IPS-18c (cell line): ENCODE measurements around the gene OR52W1.

Experiments used
- H3K4me3 ChIP-seq: 2 replicates; pipeline ENCODE4 v1.7.0; 2013; ENCODE audit warnings: low read depth, mild to moderate bottlenecking, low read length, moderate library complexity; ENCODE audit not compliant: insufficient read depth
- H3K9me3 ChIP-seq: one replicate; pipeline ENCODE4 v1.6.1; 2013; ENCODE audit warnings: mild to moderate bottlenecking, low read length, moderate library complexity; ENCODE audit not compliant: control insufficient read depth, insufficient read depth

The OR52W1 gene

GRCh38 chr11:6209801-6210200, 10.8 kb downstream of the OR52W1 start:
- Histone ChIP-seq H3K9me3 (no peaks in the 10 kb centered on the region), H3K4me3 (no peak overlapping the region)

- no peak overlapping the region for H3K4me3 ChIP-seq
- no peaks in the 10 kb centered on the region for H3K9me3 ChIP-seq
These were observed 11.4 kb downstream of the OR52W1 start for GRCh38 chr11:6210274-6210955.

GRCh38 chr11:6214530-6214929, 15.5 kb downstream of the OR52W1 start:
- H3K4me3 ChIP-seq, result no peak overlapping the region
- no peaks in the 10 kb centered on the region for H3K9me3 ChIP-seq

- no peak overlapping the region for H3K4me3 ChIP-seq
- no peaks in the 10 kb centered on the region for H3K9me3 ChIP-seq
These were observed 17.5 kb downstream of the OR52W1 start for GRCh38 chr11:6216501-6216900.

GRCh38 chr11:6217722-6218121, 18.7 kb downstream of the OR52W1 start:
- no peaks in the 10 kb centered on the region for H3K9me3 ChIP-seq
- H3K4me3 ChIP-seq, result no peak overlapping the region

- H3K4me3 ChIP-seq, result no peak overlapping the region
- H3K9me3 ChIP-seq, result no peaks in the 10 kb centered on the region
These were observed 20.3 kb downstream of the OR52W1 start for GRCh38 chr11:6219359-6219758.

- Histone ChIP-seq H3K4me3 (no peak overlapping the region), H3K9me3 (no peaks in the 10 kb centered on the region)
These were observed 24.8 kb downstream of the OR52W1 start for GRCh38 chr11:6223854-6224253.

GRCh38 chr11:6224421-6224820, 25.4 kb downstream of the OR52W1 start:
- Histone ChIP-seq H3K4me3 (no peak overlapping the region), H3K9me3 (no peaks in the 10 kb centered on the region)

- Histone ChIP-seq H3K4me3 (no peak overlapping the region), H3K9me3 (no peaks in the 10 kb centered on the region)
These were observed 26.0 kb downstream of the OR52W1 start for GRCh38 chr11:6225024-6225423.

GRCh38 chr11:6225896-6226295, 26.9 kb downstream of the OR52W1 start:
- H3K4me3 ChIP-seq, result no peak overlapping the region

GRCh38 chr11:6228520-6228919, 29.5 kb downstream of the OR52W1 start:
- H3K9me3 ChIP-seq, result no peaks in the 10 kb centered on the region
- no peak overlapping the region for H3K4me3 ChIP-seq

More at GRCh38 chr11:6225896-6226295, 26.9 kb downstream of the OR52W1 start:
- no peaks in the 10 kb centered on the region for H3K9me3 ChIP-seq

- Histone ChIP-seq H3K9me3 (no peaks in the 10 kb centered on the region), H3K4me3 (no peak overlapping the region)
These were observed 30.9 kb downstream of the OR52W1 start for GRCh38 chr11:6229911-6230310.

- H3K9me3 ChIP-seq, result no peaks in the 10 kb centered on the region
- no peak overlapping the region for H3K4me3 ChIP-seq
These were observed 33.9 kb downstream of the OR52W1 start for GRCh38 chr11:6232899-6233298.

- Histone ChIP-seq H3K9me3 (no peaks in the 10 kb centered on the region), H3K4me3 (peak overlapping the region; percentile 83)
These were observed 35.0 kb downstream of the OR52W1 start for GRCh38 chr11:6233984-6234386.

- H3K9me3 ChIP-seq, result no peaks in the 10 kb centered on the region
- peak within 1 kb of the TSS; percentile 83 for H3K4me3 ChIP-seq
These were observed 35.5 kb downstream of the OR52W1 start, which contains the start of gene FHIP1B for GRCh38 chr11:6234387-6235107. Gene FHIP1B, minus strand, starts transcription at chr11:6234636. Its CDS starts 10,120 bp downstream, at chr11:6224516.

- H3K4me3 ChIP-seq, result no peak overlapping the region
- H3K9me3 ChIP-seq, result no peaks in the 10 kb centered on the region
These were observed 38.2 kb downstream of the OR52W1 start for GRCh38 chr11:6237266-6237665.

GRCh38 chr11:6237761-6238302, 38.8 kb downstream of the OR52W1 start:
- Histone ChIP-seq H3K4me3 (no peak overlapping the region), H3K9me3 (no peaks in the 10 kb centered on the region)

GRCh38 chr11:6238902-6239301, 39.9 kb downstream of the OR52W1 start, which contains the start of gene CNGA4:
Gene CNGA4, plus strand, starts transcription at chr11:6239089. Its CDS starts 118 bp downstream, at chr11:6239207.
- H3K9me3 ChIP-seq, result no peaks in the 10 kb centered on the region
- no peak within 1 kb of the TSS; the same call in 1 of the 2 replicates for H3K4me3 ChIP-seq
